NCI-H1930 (cell line): Measurements from ENCODE around the gene SCN5A.

Experiments used
- DNase-seq, 2 experiments: peaks; one replicate each; lab custom pipeline; 2025; lab: John Stamatoyannopoulos, UW

Gene SCN5A

GRCh38 chr3:38538773-38539353 lies 110.6 kb downstream of the SCN5A start:
- DNase-seq: no peak

- no peak for DNase-seq
Measured at GRCh38 chr3:38536671-38537070, 112.8 kb downstream of the SCN5A start.

- DNase-seq: no peak
Measured at GRCh38 chr3:38534604-38535003, 114.9 kb downstream of the SCN5A start.

GRCh38 chr3:38534180-38534579 lies 115.3 kb downstream of the SCN5A start:
- DNase-seq: no peak

- no peak for DNase-seq
Measured at GRCh38 chr3:38533285-38533976, 116.1 kb downstream of the SCN5A start.

- no peak for DNase-seq
Measured at GRCh38 chr3:38532529-38532928, 117.0 kb downstream of the SCN5A start.

GRCh38 chr3:38528457-38528856 lies 121.0 kb downstream of the SCN5A start:
- no peak for DNase-seq

- no peak for DNase-seq
Measured at GRCh38 chr3:38526792-38527191, 122.7 kb downstream of the SCN5A start.

- no peak for DNase-seq
Measured at GRCh38 chr3:38524141-38524739, 125.2 kb downstream of the SCN5A start.

GRCh38 chr3:38522002-38522401 lies 127.5 kb downstream of the SCN5A start:
- no peak for DNase-seq

- DNase-seq: peak; percentile 25 to 32
Measured at GRCh38 chr3:38521391-38521987, 128.0 kb downstream of the SCN5A start.

- DNase-seq: no peak
Measured at GRCh38 chr3:38519651-38520050, 129.8 kb downstream of the SCN5A start.

GRCh38 chr3:38519000-38519399 lies 130.5 kb downstream of the SCN5A start:
- DNase-seq: no peak

GRCh38 chr3:38516669-38517068 lies 132.8 kb downstream of the SCN5A start:
- DNase-seq: no peak

GRCh38 chr3:38515367-38515766 lies 134.1 kb downstream of the SCN5A start:
- no peak for DNase-seq

GRCh38 chr3:38511546-38511945 lies 137.9 kb downstream of the SCN5A start:
- DNase-seq: no peak

- DNase-seq: no peak
Measured at GRCh38 chr3:38510631-38511030, 138.9 kb downstream of the SCN5A start.

GRCh38 chr3:38509732-38510131 lies 139.8 kb downstream of the SCN5A start:
- DNase-seq: no peak

- no peak for DNase-seq
Measured at GRCh38 chr3:38507120-38507519, 142.4 kb downstream of the SCN5A start.

GRCh38 chr3:38500688-38501417 lies 148.6 kb downstream of the SCN5A start:
- no peak for DNase-seq
